HEK293 (cell line): ENCODE results near the gene CACNA2D4.

Experiments used
- CTCF ChIA-PET: fragments of 350-600 bp; formaldehyde crosslinking; extraction: SDS; loops from one replicate; lab custom pipeline; 2021; ENCODE audit warnings: antibody characterized with exemption; lab: Yijun Ruan, JAX
- POLR2A ChIA-PET: fragments of 300-600 bp; formaldehyde crosslinking; extraction: SDS; loops from one replicate; lab custom pipeline; 2020; ENCODE audit warnings: antibody characterized with exemption, inconsistent platforms; lab: Yijun Ruan, JAX
- H3K27ac ChIP-seq: fragments of 200-500 bp; sonication (Bioruptor generic); 2 replicates; pipeline ENCODE4 v1.5.1; 2014; ENCODE audit warnings: low read depth, low read length, control low read depth, inconsistent platforms; ENCODE audit errors: extremely low read depth
- H3K36me3 ChIP-seq, 2 experiments: fragments of 200-500 bp in 1 of 2; sonication (Bioruptor generic) in 1 of 2; 1 replicate in 1 of 2; 2 replicates in 1 of 2; pipeline ENCODE4 v1.5.1; 2014 to 2017; ENCODE audit warnings: inconsistent platforms in 2 of 2, low read length in 2 of 2; ENCODE audit not compliant: control insufficient read depth in 2 of 2, insufficient read depth in 1 of 2
- H3K4me1 ChIP-seq: fragments of 200-500 bp; sonication (Bioruptor generic); 2 replicates; pipeline ENCODE4 v1.5.1; 2014; ENCODE audit warnings: mild to moderate bottlenecking, low read length, inconsistent platforms; ENCODE audit not compliant: control insufficient read depth, insufficient read depth
- H3K4me3 ChIP-seq: 2 replicates; pipeline ENCODE4 v1.5.1; 2011; ENCODE audit warnings: low read depth, mild to moderate bottlenecking, control low read depth, low read length, moderate library complexity
- H3K9me3 ChIP-seq: fragments of 200-500 bp; sonication (Bioruptor generic); 2 replicates; pipeline ENCODE4 v1.5.1; 2014; ENCODE audit warnings: low read depth, low read length, inconsistent platforms; ENCODE audit not compliant: control insufficient read depth, insufficient read depth
- BCL11B ChIP-seq: fragments of 450-650 bp; formaldehyde crosslinking; IDR thresholded peaks from 2 replicates; pipeline ENCODE4 v1.5.1; 2016; ENCODE audit warnings: low read depth, missing biosample characterization, missing genetic modification characterization
- REST ChIP-seq: fragments of 450-650 bp; formaldehyde crosslinking; IDR thresholded peaks from 2 replicates; pipeline ENCODE4 v1.5.1; 2016; ENCODE audit warnings: missing biosample characterization, missing genetic modification characterization
- SP2 ChIP-seq: fragments of 450-650 bp; formaldehyde crosslinking; IDR thresholded peaks from 2 replicates; pipeline ENCODE4 v1.5.1; 2016; ENCODE audit warnings: missing biosample characterization, missing genetic modification characterization
- SP7 ChIP-seq: fragments of 450-650 bp; formaldehyde crosslinking; IDR thresholded peaks from 2 replicates; pipeline ENCODE4 v1.5.1; 2016; ENCODE audit warnings: missing biosample characterization, missing genetic modification characterization
- YY1 ChIP-seq: fragments of 450-650 bp; formaldehyde crosslinking; IDR thresholded peaks from 2 replicates; pipeline ENCODE4 v1.5.1; 2018; ENCODE audit warnings: missing biosample characterization, missing genetic modification characterization
- ZFP37 ChIP-seq: fragments of 450-650 bp; formaldehyde crosslinking; IDR thresholded peaks from 2 replicates; pipeline ENCODE4 v1.5.1; 2016; ENCODE audit warnings: missing biosample characterization, missing genetic modification characterization
- ZNF112 ChIP-seq: fragments of 450-650 bp; formaldehyde crosslinking; IDR thresholded peaks from 2 replicates; pipeline ENCODE4 v1.5.0; 2017; ENCODE audit warnings: missing biosample characterization, missing genetic modification characterization
- ZNF157 ChIP-seq: fragments of 450-650 bp; formaldehyde crosslinking; IDR thresholded peaks from 2 replicates; pipeline ENCODE4 v1.5.1; 2016; ENCODE audit warnings: missing biosample characterization, missing genetic modification characterization
- ZNF202 ChIP-seq: fragments of 450-650 bp; formaldehyde crosslinking; IDR thresholded peaks from 2 replicates; pipeline ENCODE4 v1.5.1; 2016; ENCODE audit warnings: missing biosample characterization, missing genetic modification characterization, borderline replicate concordance
- ZNF248 ChIP-seq: fragments of 450-650 bp; formaldehyde crosslinking; IDR thresholded peaks from 2 replicates; pipeline ENCODE4 v1.5.1; 2017; ENCODE audit warnings: missing biosample characterization, missing genetic modification characterization
- ZNF311 ChIP-seq: fragments of 450-650 bp; formaldehyde crosslinking; IDR thresholded peaks from 2 replicates; pipeline ENCODE4 v1.5.1; 2017; ENCODE audit warnings: missing biosample characterization, missing genetic modification characterization, borderline replicate concordance
- ZNF366 ChIP-seq: fragments of 450-650 bp; formaldehyde crosslinking; conservative IDR thresholded peaks from 2 replicates; pipeline ENCODE4 v1.5.1; 2016; ENCODE audit warnings: missing biosample characterization, missing genetic modification characterization
- ZNF37A ChIP-seq: fragments of 450-650 bp; IDR thresholded peaks from 2 replicates; pipeline ENCODE4 v1.5.1; 2018; ENCODE audit warnings: missing biosample characterization, missing genetic modification characterization
- ZNF416 ChIP-seq: fragments of 450-650 bp; formaldehyde crosslinking; IDR thresholded peaks from 2 replicates; pipeline ENCODE4 v1.5.1; 2016; ENCODE audit warnings: missing biosample characterization, missing genetic modification characterization
- ZNF521 ChIP-seq: fragments of 450-650 bp; formaldehyde crosslinking; IDR thresholded peaks from 2 replicates; pipeline ENCODE4 v1.5.1; 2017; ENCODE audit warnings: missing biosample characterization, mild to moderate bottlenecking, missing genetic modification characterization
- ZNF544 ChIP-seq: fragments of 450-650 bp; formaldehyde crosslinking; IDR thresholded peaks from 2 replicates; pipeline ENCODE4 v1.5.0; 2017; ENCODE audit warnings: missing biosample characterization, missing genetic modification characterization
- ZNF624 ChIP-seq: fragments of 450-650 bp; formaldehyde crosslinking; IDR thresholded peaks from 2 replicates; pipeline ENCODE4 v1.5.1; 2017; ENCODE audit warnings: missing biosample characterization, missing genetic modification characterization
- ZNF664 ChIP-seq: fragments of 450-650 bp; formaldehyde crosslinking; IDR thresholded peaks from 2 replicates; pipeline ENCODE4 v1.5.1; 2016; ENCODE audit warnings: missing biosample characterization, missing genetic modification characterization
- ZNF670 ChIP-seq: fragments of 450-650 bp; formaldehyde crosslinking; IDR thresholded peaks from 2 replicates; pipeline ENCODE4 v1.5.1; 2016; ENCODE audit warnings: missing biosample characterization, missing genetic modification characterization, low read depth
- ZNF76 ChIP-seq: fragments of 450-650 bp; formaldehyde crosslinking; IDR thresholded peaks from 2 replicates; pipeline ENCODE4; 2016; ENCODE audit warnings: low read depth, missing biosample characterization, missing genetic modification characterization, borderline replicate concordance
- ZNF785 ChIP-seq: fragments of 450-650 bp; formaldehyde crosslinking; IDR thresholded peaks from 2 replicates; pipeline ENCODE4 v1.5.1; 2016; ENCODE audit warnings: missing biosample characterization, missing genetic modification characterization
- TF ChIP-seq, protein P1 (sequence below): fragments of 450-650 bp; formaldehyde crosslinking; IDR thresholded peaks from 2 replicates; pipeline ENCODE4 v1.5.1; 2017; ENCODE audit warnings: missing biosample characterization, mild to moderate bottlenecking, missing genetic modification characterization, moderate library complexity

Gene CACNA2D4

DNA sequence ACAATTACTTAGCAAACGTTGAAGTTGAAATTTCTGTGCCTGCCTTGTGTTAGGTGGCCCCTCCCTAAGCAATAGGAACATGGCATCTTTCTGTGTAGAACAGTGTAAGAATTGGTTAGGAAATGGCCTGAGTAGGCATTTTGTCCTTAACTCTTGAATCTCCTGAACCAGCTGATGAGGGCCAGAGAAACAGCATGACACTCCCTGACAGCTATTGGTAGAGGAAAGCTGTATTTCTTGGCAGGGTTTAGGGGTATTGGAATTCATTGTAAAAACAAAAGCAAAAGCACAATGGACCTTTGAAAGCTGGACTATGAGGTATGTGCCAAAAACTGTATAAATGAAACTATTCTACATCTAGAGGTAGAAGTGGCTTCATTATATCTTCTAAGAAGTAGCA, 138.7 kb downstream of the CACNA2D4 start:
- CTCF ChIA-PET = interaction anchor here (0.5 to 2.4 kb wide), 2 partner anchors 10 to 12 kb away, joined by 4 to 16 read pairs; no protein-coding TSS in a partner anchor
- TF ChIP-seq ZFP37 (no peak), SP2 (no peak), ZNF202 (tag by site-specific recombination) (no peak), ZNF311 (tag by site-specific recombination) (no peak), YY1 (tag by site-specific recombination) (no peak), ZNF785 (no peak), ZNF248 (no peak), ZNF416 (tag by site-specific recombination) (no peak), ZNF624 (no peak), SP7 (no peak), REST (no peak), ZNF76 (tag by site-specific recombination) (no peak), ZNF157 (tag by site-specific recombination) (no peak), ZNF544 (tag by site-specific recombination) (no peak), ZNF112 (no peak)
- TF ChIP-seq, all 188 proteins: peak for 0
- no peaks in the 10 kb centered on the region for H3K9me3 ChIP-seq

GRCh38 chr12:1778911-1779310, 139.5 kb downstream of the CACNA2D4 start:
- H3K27ac ChIP-seq = no peak overlapping the region
- H3K9me3 ChIP-seq = no peaks in the 10 kb centered on the region
- H3K4me1 ChIP-seq = peaks cover 13% of the 10 kb centered on the region; the same call in 1 of the 2 replicates
- H3K36me3 ChIP-seq = peaks cover 6 to 15% of the 10 kb centered on the region in 2 experiments; a peak in 2 of 3 replicates
- no peak for TF ChIP-seq ZNF664 (tag by site-specific recombination)
- TF ChIP-seq ZNF670 (tag by site-specific recombination) = no peak
- TF ChIP-seq BCL11B = no peak
- TF ChIP-seq, protein P1, sequence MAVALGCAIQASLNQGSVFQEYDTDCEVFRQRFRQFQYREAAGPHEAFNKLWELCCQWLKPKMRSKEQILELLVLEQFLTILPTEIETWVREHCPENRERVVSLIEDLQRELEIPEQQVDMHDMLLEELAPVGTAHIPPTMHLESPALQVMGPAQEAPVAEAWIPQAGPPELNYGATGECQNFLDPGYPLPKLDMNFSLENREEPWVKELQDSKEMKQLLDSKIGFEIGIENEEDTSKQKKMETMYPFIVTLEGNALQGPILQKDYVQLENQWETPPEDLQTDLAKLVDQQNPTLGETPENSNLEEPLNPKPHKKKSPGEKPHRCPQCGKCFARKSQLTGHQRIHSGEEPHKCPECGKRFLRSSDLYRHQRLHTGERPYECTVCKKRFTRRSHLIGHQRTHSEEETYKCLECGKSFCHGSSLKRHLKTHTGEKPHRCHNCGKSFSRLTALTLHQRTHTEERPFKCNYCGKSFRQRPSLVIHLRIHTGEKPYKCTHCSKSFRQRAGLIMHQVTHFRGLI = no peak
- TF ChIP-seq ZNF37A (tag by site-specific recombination) = no peak
- TF ChIP-seq ZNF521 (tag by site-specific recombination) = no peak
- TF ChIP-seq ZNF366 (tag by site-specific recombination) = no peak
- ChIA-PET CTCF (interaction anchor here (0.6 to 2.4 kb wide), 2 partner anchors 13 to 30 kb away, joined by 3 to 16 read pairs; no protein-coding TSS in a partner anchor), POLR2A (no interaction called here)
- no peak overlapping the region for H3K4me3 ChIP-seq

More for the DNA sequence above, 138.7 kb downstream of the CACNA2D4 start:
- Histone ChIP-seq H3K4me3 (no peak overlapping the region), H3K27ac (no peak overlapping the region), H3K4me1 (peaks cover 13% of the 10 kb centered on the region; the same call in 1 of the 2 replicates), H3K36me3 (peaks cover 6 to 20% of the 10 kb centered on the region in 2 experiments; a peak in 2 of 3 replicates)
- POLR2A ChIA-PET = no interaction called here
